Brain microvascular endothelial cell (primary cell): Measurements from ENCODE around the gene GUF1.

ENCODE experiments used
- DNase-seq: peaks from one replicate; pipeline ENCODE4 v3.0.0-alpha.2; 2020
- H3K27ac ChIP-seq: fragments of 250-450 bp; sonication (Bioruptor Pico); 2 replicates; pipeline ENCODE4 v1.5.1; 2020; ENCODE audit warnings: mild to moderate bottlenecking, moderate library complexity
- H3K27me3 ChIP-seq: fragments of 250-450 bp; sonication (Bioruptor Pico); replicated peaks from 2 replicates; pipeline ENCODE4 v1.5.1; 2020; ENCODE audit warnings: mild to moderate bottlenecking
- H3K36me3 ChIP-seq: fragments of 250-450 bp; sonication (Bioruptor Pico); replicated peaks from 2 replicates; pipeline ENCODE4 v1.5.1; 2020; ENCODE audit warnings: mild to moderate bottlenecking
- H3K4me3 ChIP-seq: 2 replicates; pipeline ENCODE4 v1.5.1; 2011; ENCODE audit warnings: low read depth, mild to moderate bottlenecking, control low read depth, low read length, moderate library complexity
- in situ Hi-C: cut with HindIII; loops from 2 replicates; pipeline ENCODE4 v1.10.0; 2017; ENCODE audit warnings: low sequenced_read_pairs, low pct_ligation_motif_present
- TF ChIP-seq, protein P1 (sequence below): IDR thresholded peaks from 2 replicates; pipeline ENCODE4 v1.5.1; 2011; ENCODE audit warnings: low read depth, mild to moderate bottlenecking, moderate library complexity, low read length, control low read depth, inconsistent platforms; ENCODE audit errors: missing control alignments

Gene GUF1

DNA sequence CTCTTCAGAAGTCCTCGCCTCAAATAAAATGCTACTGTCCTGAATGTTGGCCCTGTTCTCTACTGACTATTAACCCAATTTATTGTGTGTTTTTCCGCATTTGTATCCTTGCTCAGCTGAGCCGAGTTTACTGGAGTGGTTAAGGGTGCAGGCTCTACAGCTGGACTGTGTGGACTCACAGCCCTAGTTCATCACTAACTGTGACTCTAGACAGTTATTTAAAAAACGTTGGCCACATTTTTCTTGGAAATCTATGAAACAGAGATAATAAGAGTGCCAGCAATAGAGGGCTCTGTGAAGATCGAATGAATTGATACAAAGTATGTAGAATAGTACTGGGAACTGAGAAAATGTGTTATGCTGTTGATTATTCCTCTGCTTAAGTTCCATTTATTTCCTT, 2.9 kb upstream of the GUF1 start:
- Histone ChIP-seq H3K27ac (no peak overlapping the region), H3K4me3 (no peak overlapping the region), H3K36me3 (no peaks in the 10 kb centered on the region), H3K27me3 (no peaks in the 10 kb centered on the region)
- TF ChIP-seq, protein P1, sequence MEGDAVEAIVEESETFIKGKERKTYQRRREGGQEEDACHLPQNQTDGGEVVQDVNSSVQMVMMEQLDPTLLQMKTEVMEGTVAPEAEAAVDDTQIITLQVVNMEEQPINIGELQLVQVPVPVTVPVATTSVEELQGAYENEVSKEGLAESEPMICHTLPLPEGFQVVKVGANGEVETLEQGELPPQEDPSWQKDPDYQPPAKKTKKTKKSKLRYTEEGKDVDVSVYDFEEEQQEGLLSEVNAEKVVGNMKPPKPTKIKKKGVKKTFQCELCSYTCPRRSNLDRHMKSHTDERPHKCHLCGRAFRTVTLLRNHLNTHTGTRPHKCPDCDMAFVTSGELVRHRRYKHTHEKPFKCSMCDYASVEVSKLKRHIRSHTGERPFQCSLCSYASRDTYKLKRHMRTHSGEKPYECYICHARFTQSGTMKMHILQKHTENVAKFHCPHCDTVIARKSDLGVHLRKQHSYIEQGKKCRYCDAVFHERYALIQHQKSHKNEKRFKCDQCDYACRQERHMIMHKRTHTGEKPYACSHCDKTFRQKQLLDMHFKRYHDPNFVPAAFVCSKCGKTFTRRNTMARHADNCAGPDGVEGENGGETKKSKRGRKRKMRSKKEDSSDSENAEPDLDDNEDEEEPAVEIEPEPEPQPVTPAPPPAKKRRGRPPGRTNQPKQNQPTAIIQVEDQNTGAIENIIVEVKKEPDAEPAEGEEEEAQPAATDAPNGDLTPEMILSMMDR = no peak
- in situ Hi-C loops = no loop called here
- no peak for DNase-seq

- peaks cover 9% of the 10 kb centered on the region for H3K36me3 ChIP-seq
- DNase-seq = no peak
- peak overlapping the region; percentile 94 for H3K27ac ChIP-seq
- TF ChIP-seq, protein P1 = no peak
- no peaks in the 10 kb centered on the region for H3K27me3 ChIP-seq
- H3K4me3 ChIP-seq = peak overlapping the region; percentile 88
- in situ Hi-C loops = no loop called here
Observed at GRCh38 chr4:44679060-44679459, 840 bp downstream of the GUF1 start.

- Histone ChIP-seq H3K36me3 (peaks cover 37% of the 10 kb centered on the region), H3K27me3 (no peaks in the 10 kb centered on the region), H3K27ac (no peak overlapping the region), H3K4me3 (no peak overlapping the region)
- TF ChIP-seq, protein P1 = no peak
- no peak for DNase-seq
- in situ Hi-C loops = no loop called here
Observed at GRCh38 chr4:44684648-44685047, 6.4 kb downstream of the GUF1 start.

DNA sequence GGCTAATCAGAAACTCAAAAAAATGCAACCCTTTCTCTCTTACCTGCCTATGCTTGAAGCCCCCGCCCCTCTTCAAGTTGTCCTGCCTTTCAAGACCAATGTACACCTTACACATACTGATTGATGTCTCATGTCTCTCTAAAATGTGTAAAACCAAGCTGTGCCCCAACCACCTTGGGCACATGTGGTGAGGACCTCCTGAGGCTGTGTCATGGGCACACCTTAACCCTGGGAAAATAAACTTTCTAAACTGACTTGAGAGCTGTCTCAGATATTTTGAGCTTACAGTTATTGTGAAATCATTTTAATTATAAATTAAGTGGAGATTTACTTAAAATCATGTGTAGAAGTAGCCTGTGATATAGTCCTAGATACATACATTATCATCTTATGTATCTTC, 22.2 kb downstream of the GUF1 start:
- Histone ChIP-seq H3K27me3 (no peaks in the 10 kb centered on the region), H3K4me3 (no peak overlapping the region), H3K27ac (no peak overlapping the region), H3K36me3 (peaks cover 33% of the 10 kb centered on the region)
- in situ Hi-C loops = no loop called here
- TF ChIP-seq, protein P1 = no peak
- DNase-seq = no peak

GRCh38 chr4:44701037-44701436, 22.8 kb downstream of the GUF1 start:
- Histone ChIP-seq H3K27ac (no peak overlapping the region), H3K4me3 (no peak overlapping the region), H3K27me3 (no peaks in the 10 kb centered on the region), H3K36me3 (peaks cover 29% of the 10 kb centered on the region)
- in situ Hi-C loops = no loop called here
- DNase-seq = no peak
- TF ChIP-seq, protein P1 = no peak

- H3K27ac ChIP-seq = no peak overlapping the region
- no peak overlapping the region for H3K4me3 ChIP-seq
- no peaks in the 10 kb centered on the region for H3K27me3 ChIP-seq
- peaks cover 5% of the 10 kb centered on the region for H3K36me3 ChIP-seq
- DNase-seq = no peak
- in situ Hi-C loops = no loop called here
- TF ChIP-seq, protein P1 = no peak
Observed at GRCh38 chr4:44704673-44705072, 26.5 kb downstream of the GUF1 start.
